Suprapubic skin (tissue), 4 donors: Measurements from ENCODE around the gene COL23A1. TPM values are rescaled to one million over a fixed set of nuclear protein-coding genes. Genes with fewer than 3 reads are reported as not detected.

Experiments
- DNase-seq, 2 donors: peaks; one replicate each; pipeline ENCODE4 v3.0.0-alpha.2; 2019; ENCODE audit warnings: low spot score in 2 of 2
- H3K27ac ChIP-seq: fragments of 200-600 bp; sonication (generic); one replicate; pipeline ENCODE4 v1.5.1; 2019
- H3K27me3 ChIP-seq: fragments of 200-600 bp; sonication (generic); one replicate; pipeline ENCODE4 v1.5.1; 2019
- H3K36me3 ChIP-seq: fragments of 200-600 bp; sonication (generic); one replicate; pipeline ENCODE4 v1.5.1; 2019
- H3K4me1 ChIP-seq: fragments of 200-600 bp; sonication (generic); one replicate; pipeline ENCODE4 v1.5.1; 2019
- H3K4me3 ChIP-seq: fragments of 200-600 bp; sonication (generic); one replicate; pipeline ENCODE4 v1.5.1; 2019; ENCODE audit warnings: mild to moderate bottlenecking
- H3K9me3 ChIP-seq: fragments of 200-600 bp; sonication (generic); one replicate; pipeline ENCODE4 v1.5.1; 2019
- EP300 ChIP-seq: sonication (generic); formaldehyde crosslinking; IDR thresholded peaks from one replicate; pipeline ENCODE4 v1.6.1; 2017; ENCODE audit warnings: antibody characterized with exemption
- POLR2A ChIP-seq, 2 donors: fragments of 450-650 bp; IDR thresholded peaks; one replicate each; pipeline ENCODE4 v1.6.1; 2017; ENCODE audit warnings: antibody characterized with exemption in 2 of 2, mild to moderate bottlenecking in 2 of 2, moderate library complexity in 2 of 2
- POLR2AphosphoS5 ChIP-seq, 3 donors: sonication (generic); formaldehyde crosslinking; IDR thresholded peaks; one replicate each; pipeline ENCODE4 v1.6.1; 2017; ENCODE audit warnings: antibody characterized with exemption in 3 of 3
- WGBS: methylation state at CpG from one replicate; pipeline ENCODE4 v1.1.5; 2018; 5-methylcytosine and 5-hydroxymethylcytosine counted together
- total RNA-seq, 4 donors: library from RNA; depleted of rRNA; stranded (reverse); fragments of >200 nt; gene quantifications; one replicate each; pipeline ENCODE4 v1.1.0, GENCODE V29; 2016
- TF ChIP-seq, protein P1 (sequence below), 2 donors: fragments of 200-600 bp in 1 of 2; fragments of 450-650 bp in 1 of 2; sonication (generic) in 1 of 2; IDR thresholded peaks; one replicate each; pipeline ENCODE4 v1.5.1; 2016 to 2019; ENCODE audit warnings: antibody characterized with exemption in 2 of 2, mild to moderate bottlenecking in 1 of 2, moderate library complexity in 1 of 2

Gene COL23A1
- total RNA-seq, 4 donors from 2014 or later: 1.6 to 4.4 (median 3.4) TPM

DNA sequence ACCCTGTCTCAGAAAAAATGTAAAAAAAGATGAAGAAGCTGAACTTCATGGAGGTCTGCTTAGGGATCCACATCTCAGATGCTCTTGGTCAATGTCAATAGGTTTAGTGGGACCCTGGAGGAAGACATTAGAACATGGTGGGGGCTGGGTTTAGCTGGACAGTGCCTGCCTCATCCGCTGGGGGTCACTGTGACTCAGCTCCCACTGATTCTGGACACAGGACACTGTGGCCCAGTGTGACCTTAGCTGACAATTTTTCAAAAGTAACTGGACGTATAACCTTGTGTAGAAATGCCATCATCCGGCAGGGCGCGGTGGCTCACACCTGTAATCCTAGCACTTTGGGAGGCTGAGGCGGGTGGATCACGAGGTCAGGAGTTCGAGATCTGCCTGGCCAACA lies 393.2 kb downstream of the COL23A1 start:
- peak; percentile 23 to 40 for DNase-seq
- TF ChIP-seq EP300: no peak
- no peak for TF ChIP-seq POLR2A (IDR thresholded peaks at IDR 0.05)
- TF ChIP-seq POLR2AphosphoS5 (IDR thresholded peaks at IDR 0.05): no peak
- TF ChIP-seq, protein P1, sequence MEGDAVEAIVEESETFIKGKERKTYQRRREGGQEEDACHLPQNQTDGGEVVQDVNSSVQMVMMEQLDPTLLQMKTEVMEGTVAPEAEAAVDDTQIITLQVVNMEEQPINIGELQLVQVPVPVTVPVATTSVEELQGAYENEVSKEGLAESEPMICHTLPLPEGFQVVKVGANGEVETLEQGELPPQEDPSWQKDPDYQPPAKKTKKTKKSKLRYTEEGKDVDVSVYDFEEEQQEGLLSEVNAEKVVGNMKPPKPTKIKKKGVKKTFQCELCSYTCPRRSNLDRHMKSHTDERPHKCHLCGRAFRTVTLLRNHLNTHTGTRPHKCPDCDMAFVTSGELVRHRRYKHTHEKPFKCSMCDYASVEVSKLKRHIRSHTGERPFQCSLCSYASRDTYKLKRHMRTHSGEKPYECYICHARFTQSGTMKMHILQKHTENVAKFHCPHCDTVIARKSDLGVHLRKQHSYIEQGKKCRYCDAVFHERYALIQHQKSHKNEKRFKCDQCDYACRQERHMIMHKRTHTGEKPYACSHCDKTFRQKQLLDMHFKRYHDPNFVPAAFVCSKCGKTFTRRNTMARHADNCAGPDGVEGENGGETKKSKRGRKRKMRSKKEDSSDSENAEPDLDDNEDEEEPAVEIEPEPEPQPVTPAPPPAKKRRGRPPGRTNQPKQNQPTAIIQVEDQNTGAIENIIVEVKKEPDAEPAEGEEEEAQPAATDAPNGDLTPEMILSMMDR (IDR thresholded peaks at IDR 0.05): no peak
- no peak overlapping the region for H3K27ac ChIP-seq
- H3K4me1 ChIP-seq: peaks cover 27% of the 10 kb centered on the region
- H3K9me3 ChIP-seq: no peaks in the 10 kb centered on the region
- no peaks in the 10 kb centered on the region for H3K36me3 ChIP-seq
- H3K27me3 ChIP-seq: no peaks in the 10 kb centered on the region
- WGBS: 88% methylated on average over 8 of the region's 8 CpGs
- no peak overlapping the region for H3K4me3 ChIP-seq

DNA sequence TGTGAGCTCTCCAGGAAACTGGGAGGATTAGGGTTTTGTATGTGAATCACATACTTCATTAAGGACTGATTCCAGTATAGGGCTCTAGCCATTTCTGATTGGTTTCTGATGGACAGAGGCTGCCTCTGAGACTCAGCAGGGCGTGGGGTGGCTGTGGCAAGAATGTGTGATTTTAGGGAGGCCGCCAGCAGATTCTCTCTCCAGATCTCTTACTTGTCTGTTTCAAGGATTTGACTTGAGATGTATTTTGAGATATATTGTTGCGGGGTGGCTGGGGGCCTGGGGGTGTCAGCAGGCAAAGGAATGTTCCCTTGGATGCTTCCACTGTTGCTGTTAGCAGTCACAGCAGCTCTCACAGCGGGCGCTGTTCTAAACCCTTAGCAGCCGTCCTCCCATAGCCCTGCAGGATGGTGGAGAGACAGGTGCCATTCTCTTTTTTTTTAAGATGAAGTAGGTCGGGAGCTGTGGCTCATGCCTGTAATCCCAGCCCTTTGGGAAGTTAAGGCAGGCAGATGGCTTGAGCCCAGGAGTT lies 393.8 kb downstream of the COL23A1 start:
- no peak overlapping the region for H3K27ac ChIP-seq
- WGBS: 63% methylated on average over 7 of the region's 7 CpGs
- H3K36me3 ChIP-seq: no peaks in the 10 kb centered on the region
- TF ChIP-seq POLR2A (IDR thresholded peaks at IDR 0.05): no peak
- H3K4me3 ChIP-seq: no peak overlapping the region
- no peaks in the 10 kb centered on the region for H3K27me3 ChIP-seq
- peak; percentile 40 for DNase-seq
- peaks cover 22% of the 10 kb centered on the region for H3K4me1 ChIP-seq
- no peaks in the 10 kb centered on the region for H3K9me3 ChIP-seq

DNA sequence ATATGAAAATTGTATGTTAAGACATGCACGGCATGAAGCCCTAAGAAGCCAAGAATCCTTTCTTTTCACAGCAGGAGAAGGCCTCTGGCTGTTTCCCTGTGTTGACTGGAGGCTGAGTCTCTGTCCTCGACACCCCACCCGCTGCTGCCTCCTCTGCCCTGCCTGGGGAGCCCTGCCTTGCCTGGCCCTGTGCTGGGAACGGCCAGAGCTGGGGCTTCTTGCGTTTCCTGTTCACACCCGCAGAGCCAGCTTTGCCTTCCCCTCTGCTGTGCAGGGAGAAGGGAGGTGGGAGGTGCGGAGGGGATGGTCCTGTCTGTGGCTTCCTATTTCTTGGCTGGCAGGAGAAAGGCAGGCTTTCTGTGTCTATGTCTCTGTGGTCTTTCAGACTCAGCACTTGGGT lies 396.2 kb downstream of the COL23A1 start:
- peaks cover 4% of the 10 kb centered on the region for H3K4me1 ChIP-seq

DNA sequence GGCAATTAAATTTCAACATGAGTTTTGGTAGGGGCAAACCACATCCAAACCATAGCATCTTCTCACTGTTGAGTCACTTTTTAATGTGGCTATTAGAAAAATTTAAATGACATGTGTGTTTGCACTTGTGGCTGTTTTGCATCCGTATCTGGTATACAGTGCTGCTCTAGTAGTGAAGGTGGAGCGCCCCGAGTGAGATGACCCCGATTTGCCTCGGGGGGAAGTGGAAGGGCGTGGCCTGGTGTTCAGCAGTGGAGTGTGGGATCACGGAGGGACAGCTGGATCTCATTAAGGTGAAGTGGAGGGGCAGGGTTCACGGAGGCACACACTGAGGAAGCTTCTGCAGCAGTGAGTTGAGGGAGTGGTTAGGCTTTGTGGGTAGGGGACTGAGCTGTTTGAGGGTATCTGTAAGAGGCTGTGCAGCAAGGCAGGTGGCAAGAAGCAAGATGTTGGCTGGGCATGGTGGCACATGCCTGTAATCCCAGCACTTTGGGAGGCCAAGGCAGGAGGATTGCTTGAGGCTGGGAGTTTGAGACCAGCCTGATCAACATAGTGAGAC lies 396.9 kb downstream of the COL23A1 start:
- Histone ChIP-seq H3K36me3 (no peaks in the 10 kb centered on the region), H3K9me3 (no peaks in the 10 kb centered on the region), H3K27ac (no peak overlapping the region), H3K4me1 (peaks cover 4% of the 10 kb centered on the region), H3K4me3 (no peak overlapping the region), H3K27me3 (no peaks in the 10 kb centered on the region)
- 68% methylated on average over 8 of the region's 8 CpGs for WGBS
- no peak for TF ChIP-seq EP300
- TF ChIP-seq, protein P1 (IDR thresholded peaks at IDR 0.05): no peak
- no peak for TF ChIP-seq POLR2A (IDR thresholded peaks at IDR 0.05)
- no peak for TF ChIP-seq POLR2AphosphoS5 (IDR thresholded peaks at IDR 0.05)
- no peak for DNase-seq

More for the DNA sequence above, 396.2 kb downstream of the COL23A1 start:
- TF ChIP-seq, protein P1 (IDR thresholded peaks at IDR 0.05): no peak
- TF ChIP-seq POLR2A (IDR thresholded peaks at IDR 0.05): no peak
- TF ChIP-seq EP300: no peak
- TF ChIP-seq POLR2AphosphoS5 (IDR thresholded peaks at IDR 0.05): no peak
- peak in 1 of 2 donors; percentile 42 for DNase-seq
- 39% methylated on average over 6 of the region's 7 CpGs for WGBS
- Histone ChIP-seq H3K9me3 (no peaks in the 10 kb centered on the region), H3K36me3 (no peaks in the 10 kb centered on the region), H3K27me3 (no peaks in the 10 kb centered on the region), H3K27ac (no peak overlapping the region), H3K4me3 (no peak overlapping the region)

DNA sequence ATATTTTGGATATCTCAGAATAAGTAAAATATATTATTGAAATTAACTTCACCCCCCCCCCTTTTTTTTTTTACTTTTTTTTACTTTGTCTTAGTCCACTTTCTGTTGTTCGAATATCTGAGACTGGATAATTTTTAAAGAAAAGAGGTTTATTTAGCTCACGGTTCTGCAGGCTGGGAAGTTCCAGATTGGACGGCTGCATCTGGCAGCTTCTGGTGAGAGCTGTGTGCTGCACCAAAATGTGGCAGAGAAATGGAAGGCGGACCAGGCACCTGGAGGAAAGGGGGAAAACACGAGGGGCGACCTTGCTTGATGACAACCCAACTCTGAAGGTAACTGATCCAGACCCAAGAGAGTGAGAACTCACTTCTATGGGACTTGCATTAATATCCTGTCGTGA lies 397.4 kb downstream of the COL23A1 start:
- peaks cover 4% of the 10 kb centered on the region for H3K4me1 ChIP-seq
- no peak overlapping the region for H3K27ac ChIP-seq
- WGBS: 91% methylated on average over 7 of the region's 7 CpGs
- no peak overlapping the region for H3K4me3 ChIP-seq
- no peak for TF ChIP-seq EP300
- TF ChIP-seq, protein P1 (IDR thresholded peaks at IDR 0.05): no peak
- H3K36me3 ChIP-seq: no peaks in the 10 kb centered on the region
- DNase-seq: no peak
- no peaks in the 10 kb centered on the region for H3K27me3 ChIP-seq
- H3K9me3 ChIP-seq: no peaks in the 10 kb centered on the region

DNA sequence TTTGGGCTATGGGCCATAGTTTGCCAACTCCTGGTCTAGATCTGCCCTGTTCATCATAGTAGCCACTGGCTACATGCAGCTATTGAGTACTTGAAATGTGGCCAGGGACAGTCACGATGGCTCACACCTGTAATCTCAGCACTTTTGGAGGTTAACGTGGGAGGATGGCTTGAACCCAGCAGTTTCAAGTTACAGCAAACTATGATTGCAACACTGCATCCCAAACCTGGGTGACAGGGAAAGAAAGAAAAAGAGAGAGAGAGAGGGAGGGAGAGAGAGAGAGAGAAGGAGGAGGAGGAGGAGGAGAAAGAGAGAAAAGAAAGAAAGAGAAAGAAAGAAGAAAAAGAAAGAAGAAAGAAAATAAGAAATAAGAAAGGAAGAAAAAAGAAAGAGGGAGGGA lies 397.9 kb downstream of the COL23A1 start:
- 34% methylated on average over 2 of the region's 2 CpGs for WGBS
- Histone ChIP-seq H3K27me3 (no peaks in the 10 kb centered on the region), H3K27ac (no peak overlapping the region), H3K4me3 (no peak overlapping the region), H3K9me3 (no peaks in the 10 kb centered on the region), H3K36me3 (no peaks in the 10 kb centered on the region), H3K4me1 (peaks cover 4% of the 10 kb centered on the region)
- TF ChIP-seq POLR2A (IDR thresholded peaks at IDR 0.05): no peak
- no peak for TF ChIP-seq EP300
- TF ChIP-seq, protein P1 (IDR thresholded peaks at IDR 0.05): no peak
- no peak for TF ChIP-seq POLR2AphosphoS5 (IDR thresholded peaks at IDR 0.05)
- DNase-seq: no peak
